Caco-2 (cell line): ENCODE data around the gene ATP23. TPM values are rescaled to one million over a fixed set of nuclear protein-coding genes. Genes with fewer than 3 reads are reported as not detected.

ENCODE experiments used
- BruUV-seq: library from RNA; stranded (reverse); fragments of 400-500 nt; replicated peaks from 2 replicates; lab custom pipeline; 2021; lab: Mats Ljungman, UMichigan
- CTCF ChIA-PET: fragments of 300-600 bp; sonication (Branson Sonifier 250); formaldehyde crosslinking; loops from one replicate; lab custom pipeline; 2022; ENCODE audit warnings: antibody characterized with exemption; lab: Charles Lee
- POLR2A ChIA-PET: fragments of 300-600 bp; sonication (Branson Sonifier 250); formaldehyde crosslinking; loops from one replicate; lab custom pipeline; 2022; ENCODE audit warnings: antibody characterized with exemption; lab: Charles Lee
- DNase-seq, 2 experiments: peaks; one replicate each; pipeline versions ENCODE4 v3.0.0 to v3.0.0-alpha.2; 2020 to 2022
- H3K27me3 ChIP-seq: replicated peaks from 2 replicates; pipeline ENCODE4 v1.6.0; 2011; ENCODE audit warnings: low read length; ENCODE audit not compliant: control insufficient read depth, insufficient read depth
- H3K36me3 ChIP-seq: 2 replicates; pipeline ENCODE4 v1.5.1; 2011; ENCODE audit warnings: low read length; ENCODE audit not compliant: control insufficient read depth, insufficient read depth
- H3K4me1 ChIP-seq: fragments of 250-450 bp; sonication (Bioruptor Pico); 2 replicates; pipeline ENCODE4 v1.5.1; 2020; ENCODE audit warnings: mild to moderate bottlenecking
- H3K4me3 ChIP-seq: 2 replicates; pipeline ENCODE4 v1.5.1; 2011; ENCODE audit warnings: low read depth, mild to moderate bottlenecking, control low read depth, low read length
- H3K9me3 ChIP-seq: fragments of 250-450 bp; sonication (Bioruptor Pico); 2 replicates; pipeline ENCODE4 v1.5.1; 2020; ENCODE audit warnings: mild to moderate bottlenecking, moderate library complexity
- H3K27ac Mint-ChIP-seq: one replicate; pipeline ENCODE4 v1.8.0; 2022; ENCODE audit warnings: mixed read lengths; ENCODE audit not compliant: unreplicated experiment
- H3K27me3 Mint-ChIP-seq: one replicate; pipeline ENCODE4 v1.8.0; 2022; ENCODE audit warnings: mixed read lengths; ENCODE audit not compliant: insufficient read depth, unreplicated experiment
- H3K36me3 Mint-ChIP-seq: one replicate; pipeline ENCODE4 v1.8.0; 2022; ENCODE audit warnings: mild to moderate bottlenecking, mixed read lengths; ENCODE audit not compliant: insufficient read depth, unreplicated experiment
- H3K4me1 Mint-ChIP-seq: one replicate; pipeline ENCODE4 v1.8.0; 2022; ENCODE audit warnings: low read depth, mixed read lengths; ENCODE audit not compliant: unreplicated experiment
- H3K4me3 Mint-ChIP-seq: one replicate; pipeline ENCODE4 v1.8.0; 2022; ENCODE audit warnings: mild to moderate bottlenecking, moderate library complexity, mixed read lengths; ENCODE audit not compliant: unreplicated experiment
- H3K9me3 Mint-ChIP-seq: one replicate; pipeline ENCODE4 v1.8.0; 2022; ENCODE audit warnings: mixed read lengths; ENCODE audit not compliant: unreplicated experiment
- intact Hi-C: fragments of 100-400 bp; cut with micrococcal nuclease; formaldehyde crosslinking; loops from one replicate; pipeline ENCODE4 v1.10.0; 2022; ENCODE audit not compliant: unreplicated experiment
- total RNA-seq: library from RNA; stranded (reverse); gene quantifications from 2 replicates; pipeline ENCODE4 v1.2.3, GENCODE V29; 2022
- TF ChIP-seq, protein P1 (sequence below), 2 experiments: fragments of 200-600 bp in 1 of 2; IDR thresholded peaks; 1 replicate in 1 of 2; 2 replicates in 1 of 2; pipeline versions ENCODE4 v1.5.1 to v1.8.0; 2011 to 2022; ENCODE audit warnings: antibody characterized with exemption in 1 of 2, control low read depth in 1 of 2, inconsistent platforms in 1 of 2, low read depth in 1 of 2, low read length in 1 of 2, mild to moderate bottlenecking in 1 of 2, moderate library complexity in 1 of 2; ENCODE audit not compliant: insufficient read depth in 1 of 2, severe bottlenecking in 1 of 2, unreplicated experiment in 1 of 2

Gene ATP23
- total RNA-seq, 1 experiment from 2014 or later: 6.6 TPM

GRCh38 chr12:57895389-57896114, 45.8 kb upstream of the ATP23 start:
- H3K4me1 ChIP-seq: peaks cover 5% of the 10 kb centered on the region; the same call in 1 of the 2 replicates
- Mint-ChIP-seq H3K9me3 (no peaks in the 10 kb centered on the region), H3K4me3 (peak overlapping the region; percentile 85), H3K36me3 (no peaks in the 10 kb centered on the region), H3K27me3 (peaks cover 4% of the 10 kb centered on the region), H3K4me1 (peaks cover 14% of the 10 kb centered on the region), H3K27ac (no peak overlapping the region)
- no peaks in the 10 kb centered on the region for H3K27me3 ChIP-seq
- TF ChIP-seq, protein P1, sequence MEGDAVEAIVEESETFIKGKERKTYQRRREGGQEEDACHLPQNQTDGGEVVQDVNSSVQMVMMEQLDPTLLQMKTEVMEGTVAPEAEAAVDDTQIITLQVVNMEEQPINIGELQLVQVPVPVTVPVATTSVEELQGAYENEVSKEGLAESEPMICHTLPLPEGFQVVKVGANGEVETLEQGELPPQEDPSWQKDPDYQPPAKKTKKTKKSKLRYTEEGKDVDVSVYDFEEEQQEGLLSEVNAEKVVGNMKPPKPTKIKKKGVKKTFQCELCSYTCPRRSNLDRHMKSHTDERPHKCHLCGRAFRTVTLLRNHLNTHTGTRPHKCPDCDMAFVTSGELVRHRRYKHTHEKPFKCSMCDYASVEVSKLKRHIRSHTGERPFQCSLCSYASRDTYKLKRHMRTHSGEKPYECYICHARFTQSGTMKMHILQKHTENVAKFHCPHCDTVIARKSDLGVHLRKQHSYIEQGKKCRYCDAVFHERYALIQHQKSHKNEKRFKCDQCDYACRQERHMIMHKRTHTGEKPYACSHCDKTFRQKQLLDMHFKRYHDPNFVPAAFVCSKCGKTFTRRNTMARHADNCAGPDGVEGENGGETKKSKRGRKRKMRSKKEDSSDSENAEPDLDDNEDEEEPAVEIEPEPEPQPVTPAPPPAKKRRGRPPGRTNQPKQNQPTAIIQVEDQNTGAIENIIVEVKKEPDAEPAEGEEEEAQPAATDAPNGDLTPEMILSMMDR (IDR thresholded peaks at IDR 0.05; ENCODE audit: insufficient read depth in 1 of 2, low read depth in 1 of 2, low read length in 1 of 2, severe bottlenecking in 1 of 2, unreplicated experiment in 1 of 2): no peak
- H3K36me3 ChIP-seq: no peaks in the 10 kb centered on the region
- no peaks in the 10 kb centered on the region for H3K9me3 ChIP-seq
- BruUV-seq: no TSS peak
- intact Hi-C loops: loop anchor here (2.0 kb wide), 1 partner anchor 31 kb away; no protein-coding TSS in a partner anchor
- no peak for DNase-seq
- ChIA-PET POLR2A (interaction anchor here (0.5 to 1.5 kb wide), 2 partner anchors 30 to 55 kb away, joined by 4 to 7 read pairs; no protein-coding TSS in a partner anchor), CTCF (interaction anchor here (0.9 to 3.3 kb wide), 3 partner anchors 53 to 93 kb away, joined by 3 to 16 read pairs (median 9); partner anchors contain the start of gene AVIL)
- no peak overlapping the region for H3K4me3 ChIP-seq

DNA sequence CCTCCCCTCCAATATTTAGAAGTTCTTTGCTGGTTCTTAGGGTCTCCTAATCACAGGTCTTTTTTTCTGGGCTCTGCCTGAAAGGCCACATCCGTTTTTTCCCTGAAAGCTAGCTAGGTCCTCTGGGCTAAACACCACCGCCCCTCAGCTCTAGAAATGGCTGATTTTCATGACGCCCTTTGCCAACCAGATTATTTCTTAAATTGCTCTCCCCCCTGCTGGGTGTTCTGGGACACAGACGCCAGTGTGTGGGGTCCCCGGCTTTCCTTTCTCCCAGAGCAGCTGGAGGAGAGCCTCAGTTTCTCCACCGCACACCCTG, 45.3 kb upstream of the ATP23 start:
- no peaks in the 10 kb centered on the region for H3K27me3 ChIP-seq
- H3K4me1 ChIP-seq: peaks cover 5% of the 10 kb centered on the region; the same call in 1 of the 2 replicates
- peak overlapping the region; percentile 85 for H3K4me3 Mint-ChIP-seq
- CTCF ChIA-PET: interaction anchor here (0.8 to 3.3 kb wide), 5 partner anchors 51 to 115 kb away, joined by 3 to 16 read pairs (median 4); partner anchors contain the start of gene AVIL
- peaks cover 4% of the 10 kb centered on the region for H3K27me3 Mint-ChIP-seq
- H3K36me3 Mint-ChIP-seq: no peaks in the 10 kb centered on the region
- H3K9me3 Mint-ChIP-seq: no peaks in the 10 kb centered on the region
- H3K4me1 Mint-ChIP-seq: peaks cover 14% of the 10 kb centered on the region
- H3K36me3 ChIP-seq: no peaks in the 10 kb centered on the region
- BruUV-seq: no TSS peak
- DNase-seq: no peak
- TF ChIP-seq, protein P1 (IDR thresholded peaks at IDR 0.05; ENCODE audit: insufficient read depth in 1 of 2, low read depth in 1 of 2, low read length in 1 of 2, severe bottlenecking in 1 of 2, unreplicated experiment in 1 of 2): no peak
- intact Hi-C loops: loop anchor here (2.0 kb wide), 1 partner anchor 31 kb away; no protein-coding TSS in a partner anchor
- H3K4me3 ChIP-seq: peak overlapping the region; percentile 53
- POLR2A ChIA-PET: interaction anchor here (1.5 kb wide), 1 partner anchor 31 kb away, joined by 7 read pairs; no protein-coding TSS in a partner anchor
- H3K27ac Mint-ChIP-seq: no peak overlapping the region
- no peaks in the 10 kb centered on the region for H3K9me3 ChIP-seq

- Histone ChIP-seq H3K9me3 (no peaks in the 10 kb centered on the region), H3K36me3 (no peaks in the 10 kb centered on the region), H3K27me3 (no peaks in the 10 kb centered on the region), H3K4me3 (peak overlapping the region; percentile 53), H3K4me1 (peaks cover 5% of the 10 kb centered on the region; the same call in 1 of the 2 replicates)
- intact Hi-C loops: loop anchor here (1.0 to 2.0 kb wide), 2 partner anchors 32 to 65 kb away; no protein-coding TSS in a partner anchor
- Mint-ChIP-seq H3K27me3 (peaks cover 4% of the 10 kb centered on the region), H3K9me3 (no peaks in the 10 kb centered on the region), H3K4me3 (peak overlapping the region; percentile 85), H3K4me1 (peaks cover 14% of the 10 kb centered on the region), H3K36me3 (no peaks in the 10 kb centered on the region), H3K27ac (peak overlapping the region; percentile 60)
- TF ChIP-seq, protein P1 (IDR thresholded peaks at IDR 0.05; ENCODE audit: insufficient read depth in 1 of 2, low read depth in 1 of 2, low read length in 1 of 2, severe bottlenecking in 1 of 2, unreplicated experiment in 1 of 2): peak in 1 of 2 experiments; percentile 39
- peak; percentile 59 for DNase-seq
- POLR2A ChIA-PET: interaction anchor here (0.6 to 1.5 kb wide), 2 partner anchors 31 to 124 kb away, joined by 3 to 7 read pairs; partner anchors contain the start of genes EEF1AKMT3 and METTL1
- CTCF ChIA-PET: interaction anchor here (0.7 to 3.3 kb wide), 11 partner anchors 32 to 137 kb away, joined by 3 to 16 read pairs (median 4); partner anchors contain the start of genes ATP23 and AVIL
- no TSS peak for BruUV-seq
Observed at GRCh38 chr12:57896434-57897201, 44.7 kb upstream of the ATP23 start.
